ENCODE measurements around the gene PARD6B. TPM values are rescaled to one million over a fixed set of nuclear protein-coding genes. Genes with fewer than 3 reads are reported as not detected.

Gene PARD6B
- total RNA-seq, 1 donor from 2014 or later = 4.0 TPM

GRCh38 chr20:50747275-50747674 lies 15.9 kb downstream of the PARD6B start:
- no peak overlapping the region for H3K27ac Mint-ChIP-seq (ENCODE audit: unreplicated experiment)
- peaks cover 9% of the 10 kb centered on the region for H3K4me1 Mint-ChIP-seq (ENCODE audit: low read depth, unreplicated experiment)
- TF ChIP-seq CTCF (IDR thresholded peaks at IDR 0.05; ENCODE audit: partially characterized antibody, unreplicated experiment) = no peak

GRCh38 chr20:50750145-50750671 lies 18.8 kb downstream of the PARD6B start:
- no peak for TF ChIP-seq CTCF (IDR thresholded peaks at IDR 0.05; ENCODE audit: partially characterized antibody, unreplicated experiment)
- H3K27me3 Mint-ChIP-seq (ENCODE audit: unreplicated experiment) = no peaks in the 10 kb centered on the region
- no peaks in the 10 kb centered on the region for H3K9me3 Mint-ChIP-seq (ENCODE audit: unreplicated experiment)
- H3K36me3 Mint-ChIP-seq (ENCODE audit: unreplicated experiment) = no peaks in the 10 kb centered on the region
- H3K27ac Mint-ChIP-seq (ENCODE audit: unreplicated experiment) = no peak overlapping the region
- H3K4me3 Mint-ChIP-seq (ENCODE audit: unreplicated experiment) = no peak overlapping the region
- no peaks in the 10 kb centered on the region for H3K4me1 Mint-ChIP-seq (ENCODE audit: low read depth, unreplicated experiment)
- no peak for DNase-seq

More at GRCh38 chr20:50747275-50747674, 15.9 kb downstream of the PARD6B start:
- H3K4me3 Mint-ChIP-seq (ENCODE audit: unreplicated experiment) = no peak overlapping the region
- no peaks in the 10 kb centered on the region for H3K36me3 Mint-ChIP-seq (ENCODE audit: unreplicated experiment)
- no peak for DNase-seq
- H3K9me3 Mint-ChIP-seq (ENCODE audit: unreplicated experiment) = no peaks in the 10 kb centered on the region
- no peaks in the 10 kb centered on the region for H3K27me3 Mint-ChIP-seq (ENCODE audit: unreplicated experiment)

GRCh38 chr20:50753152-50753551 lies 21.8 kb downstream of the PARD6B start:
- no peak for DNase-seq
- Mint-ChIP-seq H3K4me1 (ENCODE audit: low read depth, unreplicated experiment) (no peaks in the 10 kb centered on the region), H3K4me3 (ENCODE audit: unreplicated experiment) (no peak overlapping the region), H3K36me3 (ENCODE audit: unreplicated experiment) (no peaks in the 10 kb centered on the region), H3K9me3 (ENCODE audit: unreplicated experiment) (no peaks in the 10 kb centered on the region), H3K27me3 (ENCODE audit: unreplicated experiment) (no peaks in the 10 kb centered on the region), H3K27ac (ENCODE audit: unreplicated experiment) (no peak overlapping the region)
- TF ChIP-seq CTCF (IDR thresholded peaks at IDR 0.05; ENCODE audit: partially characterized antibody, unreplicated experiment) = no peak

GRCh38 chr20:50754420-50754819 lies 23.0 kb downstream of the PARD6B start:
- Mint-ChIP-seq H3K4me1 (ENCODE audit: low read depth, unreplicated experiment) (no peaks in the 10 kb centered on the region), H3K27ac (ENCODE audit: unreplicated experiment) (no peak overlapping the region), H3K4me3 (ENCODE audit: unreplicated experiment) (no peak overlapping the region), H3K36me3 (ENCODE audit: unreplicated experiment) (no peaks in the 10 kb centered on the region), H3K9me3 (ENCODE audit: unreplicated experiment) (peaks cover 2% of the 10 kb centered on the region), H3K27me3 (ENCODE audit: unreplicated experiment) (no peaks in the 10 kb centered on the region)
- DNase-seq = no peak
- no peak for TF ChIP-seq CTCF (IDR thresholded peaks at IDR 0.05; ENCODE audit: partially characterized antibody, unreplicated experiment)

GRCh38 chr20:50756447-50756846 lies 25.1 kb downstream of the PARD6B start:
- no peak overlapping the region for H3K27ac Mint-ChIP-seq (ENCODE audit: unreplicated experiment)
- no peak for DNase-seq
- no peak for TF ChIP-seq CTCF (IDR thresholded peaks at IDR 0.05; ENCODE audit: partially characterized antibody, unreplicated experiment)
- H3K9me3 Mint-ChIP-seq (ENCODE audit: unreplicated experiment) = peaks cover 2% of the 10 kb centered on the region
- no peaks in the 10 kb centered on the region for H3K27me3 Mint-ChIP-seq (ENCODE audit: unreplicated experiment)
- no peaks in the 10 kb centered on the region for H3K36me3 Mint-ChIP-seq (ENCODE audit: unreplicated experiment)
- H3K4me1 Mint-ChIP-seq (ENCODE audit: low read depth, unreplicated experiment) = no peaks in the 10 kb centered on the region
- no peak overlapping the region for H3K4me3 Mint-ChIP-seq (ENCODE audit: unreplicated experiment)
